HG03571 (cell line): ENCODE measurements around the gene MYO1E.
"Not testable (repeated sequence)": the region's sequence is repeated elsewhere in the genome, so short reads cannot be mapped to it uniquely, and the experiment has no call there.

Experiments used
- ATAC-seq: cut with Tn5 transposase; IDR thresholded peaks from one replicate; pipeline ENCODE4 v1.9.1; 2021; ENCODE audit not compliant: unreplicated experiment

The MYO1E gene

GRCh38 chr15:59372352-59373211 lies at the start of gene MYO1E:
Gene MYO1E, minus strand, starts transcription at chr15:59372871. Its CDS starts 371 bp downstream, at chr15:59372500.
- ATAC-seq, result peak; percentile 47

- ATAC-seq, result no peak
Measured at GRCh38 chr15:59420986-59421618, 48.4 kb upstream of the MYO1E start.

GRCh38 chr15:59420108-59420507 lies 47.4 kb upstream of the MYO1E start:
- no peak for ATAC-seq

- no peak for ATAC-seq
Measured at GRCh38 chr15:59419170-59419569, 46.5 kb upstream of the MYO1E start.

- ATAC-seq, result no peak
Measured at GRCh38 chr15:59416816-59417215, 44.1 kb upstream of the MYO1E start.

GRCh38 chr15:59413577-59413976 lies 40.9 kb upstream of the MYO1E start:
- no peak for ATAC-seq

- ATAC-seq, result peak; percentile 31
Measured at GRCh38 chr15:59410391-59410896, 37.8 kb upstream of the MYO1E start.

- no peak for ATAC-seq
Measured at GRCh38 chr15:59407946-59408345, 35.3 kb upstream of the MYO1E start.

GRCh38 chr15:59406446-59406845 lies 33.8 kb upstream of the MYO1E start:
- no peak for ATAC-seq

- ATAC-seq, result no peak
Measured at GRCh38 chr15:59405079-59405478, 32.4 kb upstream of the MYO1E start.

GRCh38 chr15:59401824-59402569 lies 29.3 kb upstream of the MYO1E start:
- no peak for ATAC-seq

- ATAC-seq, result not testable (repeated sequence)
Measured at GRCh38 chr15:59401051-59401823, 28.6 kb upstream of the MYO1E start.

- peak; percentile 10 for ATAC-seq
Measured at GRCh38 chr15:59400103-59400813, 27.6 kb upstream of the MYO1E start.

GRCh38 chr15:59399465-59400102 lies 26.9 kb upstream of the MYO1E start:
- ATAC-seq, result peak; percentile 88

GRCh38 chr15:59398220-59398619 lies 25.5 kb upstream of the MYO1E start:
- ATAC-seq, result no peak

- no peak for ATAC-seq
Measured at GRCh38 chr15:59396679-59397078, 24.0 kb upstream of the MYO1E start.

GRCh38 chr15:59396211-59396610 lies 23.5 kb upstream of the MYO1E start:
- no peak for ATAC-seq

GRCh38 chr15:59394166-59394661 lies 21.5 kb upstream of the MYO1E start:
- ATAC-seq, result no peak

- ATAC-seq, result no peak
Measured at GRCh38 chr15:59392299-59392698, 19.6 kb upstream of the MYO1E start.
